NCI-H748 (cell line): ENCODE results near the gene LGALS13.

Source experiments
- DNase-seq: peaks from one replicate; lab custom pipeline; 2025; ENCODE audit not compliant: unreplicated experiment; lab: John Stamatoyannopoulos, UW

LGALS13 gene

GRCh38 chr19:39613597-39613996 lies 11.3 kb downstream of the LGALS13 start:
- no peak for DNase-seq

GRCh38 chr19:39617745-39618144 lies 15.4 kb downstream of the LGALS13 start:
- no peak for DNase-seq

DNA sequence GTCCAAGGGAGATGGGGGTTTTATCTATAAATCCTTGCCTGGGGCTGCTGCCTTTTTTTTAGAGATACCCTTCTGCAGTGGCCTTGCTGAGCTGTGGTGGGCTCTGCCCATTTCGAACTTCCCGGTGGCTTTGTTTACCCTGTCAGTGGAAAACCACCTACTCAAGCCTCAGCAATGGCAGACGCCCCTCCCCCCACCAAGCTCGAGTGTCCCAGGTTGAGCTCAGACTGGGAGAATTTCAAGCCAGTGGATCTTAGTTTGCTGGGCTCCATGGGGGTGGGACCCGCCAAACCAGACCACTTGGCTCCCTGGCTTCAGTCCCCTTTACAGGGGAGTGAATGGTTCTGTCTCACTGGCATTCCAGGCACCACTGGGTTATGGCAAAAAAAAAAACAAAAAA lies 21.6 kb downstream of the LGALS13 start:
- no peak for DNase-seq

DNA sequence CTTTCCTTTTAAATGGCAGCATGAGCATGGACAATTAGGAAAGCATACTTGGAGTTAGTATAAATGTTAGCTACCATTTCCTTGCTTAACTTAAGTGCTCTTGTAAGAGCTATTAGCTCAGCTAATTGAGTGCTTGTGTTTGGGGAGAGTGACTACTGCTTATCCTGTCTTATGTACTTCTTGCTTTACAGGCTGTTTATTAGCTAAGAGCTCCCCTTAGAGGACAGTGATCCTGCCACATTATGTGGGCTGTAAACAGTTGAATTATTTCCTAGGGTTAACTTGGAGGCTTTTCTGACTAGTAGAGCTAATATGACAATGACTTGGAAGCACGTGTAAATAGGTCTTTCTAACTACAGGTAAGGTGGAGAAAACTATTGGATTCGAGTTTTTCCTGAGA lies 25.3 kb downstream of the LGALS13 start:
- peak; percentile 24 for DNase-seq

DNA sequence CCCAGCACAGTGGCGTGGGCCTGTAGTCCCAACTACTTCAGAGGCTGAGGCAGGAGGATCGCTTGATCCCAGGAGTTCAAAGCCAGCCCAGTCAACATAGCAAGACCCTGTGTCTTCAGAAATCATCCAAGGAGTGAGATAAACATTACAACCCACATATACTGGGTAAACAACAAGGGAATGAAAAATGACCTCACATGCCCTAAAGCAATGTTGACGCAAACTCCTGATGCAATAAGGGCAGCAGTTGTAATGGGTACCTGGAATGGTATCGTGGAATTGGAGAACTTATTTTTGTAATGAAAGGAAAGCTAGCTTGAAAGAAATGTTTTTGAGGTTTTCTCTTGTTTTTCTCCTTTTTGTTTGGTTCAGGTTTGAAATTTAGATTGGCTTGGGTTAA lies 28.9 kb downstream of the LGALS13 start:
- DNase-seq = no peak

- DNase-seq = no peak
Measured at GRCh38 chr19:39631626-39632025, 29.3 kb downstream of the LGALS13 start.

DNA sequence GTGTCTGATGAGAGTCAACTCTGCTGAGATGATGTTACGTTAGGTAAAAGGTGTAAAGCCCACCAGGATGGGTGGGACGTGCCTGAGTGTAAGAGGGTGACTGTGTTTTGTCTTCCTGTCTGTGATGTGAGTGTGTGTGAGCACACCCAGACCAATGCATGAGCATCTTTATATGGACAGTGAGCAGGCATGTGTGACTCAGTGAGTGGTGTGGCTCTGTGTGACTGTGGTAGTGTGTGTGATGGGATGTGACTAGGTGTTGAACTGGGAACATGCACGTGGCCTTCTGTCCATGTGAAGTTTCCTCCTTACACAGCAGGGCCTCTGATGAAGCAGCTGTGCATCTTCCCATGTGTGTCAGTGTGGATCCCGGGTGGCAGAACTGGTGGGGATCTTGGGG lies 35.6 kb downstream of the LGALS13 start:
- DNase-seq = no peak

DNA sequence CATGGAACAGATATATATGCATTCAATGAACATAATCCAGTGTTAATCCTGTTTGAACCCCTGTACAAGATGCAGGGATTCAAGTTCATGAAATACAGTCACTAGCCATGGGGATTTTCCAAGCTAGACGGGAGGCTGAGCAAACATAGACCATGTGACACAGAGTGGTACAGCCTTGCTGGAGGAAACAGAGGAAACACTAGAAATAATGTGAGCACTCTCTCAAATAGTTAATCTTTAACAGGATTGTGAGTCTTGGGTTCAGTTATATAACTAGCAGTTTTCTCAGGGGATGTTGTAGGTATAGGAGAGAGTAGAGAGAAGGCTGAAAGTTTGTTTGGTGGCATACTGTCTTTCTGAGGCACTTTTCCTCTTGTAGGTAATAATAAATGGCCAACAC lies 39.4 kb downstream of the LGALS13 start:
- no peak for DNase-seq

- no peak for DNase-seq
Measured at GRCh38 chr19:39643591-39643990, 41.3 kb downstream of the LGALS13 start.

DNA sequence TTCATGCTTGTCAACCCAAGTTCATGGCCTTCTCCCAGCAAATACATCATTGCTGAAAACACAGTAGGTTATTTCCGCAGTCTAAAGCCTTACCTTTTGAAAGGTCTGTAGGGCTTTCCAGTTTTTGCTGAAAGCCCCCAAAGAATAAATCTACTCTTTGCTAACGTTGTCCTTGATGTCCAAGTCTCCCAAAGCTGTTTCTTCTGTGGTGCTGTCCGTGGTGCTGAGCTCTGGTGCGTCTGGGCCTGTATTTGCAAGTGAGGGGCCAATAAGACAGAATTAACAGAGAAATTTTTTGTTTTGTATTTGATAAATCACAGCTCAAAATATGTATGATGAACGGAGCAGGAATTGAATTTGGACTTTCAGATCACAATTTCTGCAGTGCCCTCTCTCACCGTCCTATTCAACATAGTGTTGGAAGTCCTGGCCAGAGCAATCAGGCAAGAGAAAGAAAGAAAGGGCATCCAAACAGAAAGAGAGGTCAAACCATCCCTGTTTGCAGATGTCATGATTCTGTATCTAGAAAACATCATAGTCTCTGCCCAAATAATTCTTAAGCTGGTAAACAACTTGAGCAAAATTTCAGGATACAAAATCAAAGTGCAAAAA lies 43.6 kb downstream of the LGALS13 start:
- no peak for DNase-seq

GRCh38 chr19:39647918-39648317 lies 45.6 kb downstream of the LGALS13 start:
- no peak for DNase-seq

DNA sequence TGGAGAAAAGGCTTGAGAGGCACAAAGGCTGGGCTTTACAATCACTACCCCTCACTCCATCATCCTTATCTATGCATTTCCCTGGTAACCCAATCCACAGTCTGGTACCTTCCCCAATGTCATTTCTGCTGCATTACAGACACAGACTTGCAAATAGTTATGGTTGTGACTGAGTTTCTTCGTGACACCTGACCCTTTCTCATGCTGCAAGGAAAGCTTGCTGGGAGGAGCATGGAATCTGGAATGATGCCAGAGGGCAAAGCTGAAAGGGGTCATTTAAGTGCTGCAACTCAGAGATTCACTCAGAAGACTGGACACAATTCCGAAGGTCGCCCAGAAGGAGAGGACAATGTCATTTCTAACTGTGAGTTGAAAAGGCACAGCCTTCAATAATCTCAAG lies 53.3 kb downstream of the LGALS13 start, which contains the start of gene LGALS16:
TSS of gene LGALS16 (plus strand) at position 301 of the 400 bp plus-strand sequence. CDS start at position 350, 49 bp downstream.
- no peak for DNase-seq
